ELR (cell line): ENCODE measurements around the gene GAD1.

Source experiments
- DNase-seq: peaks from one replicate; pipeline ENCODE4 v3.0.0-alpha.2; 2015; ENCODE audit warnings: low read depth

GAD1 gene

DNA sequence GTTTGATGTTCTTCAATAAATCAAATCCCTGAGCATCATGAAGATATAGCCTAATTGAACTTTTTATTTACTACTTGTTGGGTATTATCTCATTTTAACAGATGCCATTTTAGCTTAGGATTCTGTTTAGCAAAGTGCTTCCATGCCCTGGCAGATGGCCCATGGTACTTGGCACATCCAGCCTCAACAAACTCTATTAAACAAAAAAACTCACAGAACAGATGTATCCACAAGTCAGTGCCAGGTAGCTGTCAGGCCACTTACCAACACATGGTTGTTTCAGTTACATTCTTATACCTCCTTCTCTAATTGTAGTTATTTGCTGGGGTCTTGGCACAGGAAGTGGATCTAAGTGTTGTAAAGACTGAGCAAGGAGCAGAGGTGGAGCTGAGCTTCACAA, 29.6 kb downstream of the GAD1 start:
- DNase-seq = no peak

DNA sequence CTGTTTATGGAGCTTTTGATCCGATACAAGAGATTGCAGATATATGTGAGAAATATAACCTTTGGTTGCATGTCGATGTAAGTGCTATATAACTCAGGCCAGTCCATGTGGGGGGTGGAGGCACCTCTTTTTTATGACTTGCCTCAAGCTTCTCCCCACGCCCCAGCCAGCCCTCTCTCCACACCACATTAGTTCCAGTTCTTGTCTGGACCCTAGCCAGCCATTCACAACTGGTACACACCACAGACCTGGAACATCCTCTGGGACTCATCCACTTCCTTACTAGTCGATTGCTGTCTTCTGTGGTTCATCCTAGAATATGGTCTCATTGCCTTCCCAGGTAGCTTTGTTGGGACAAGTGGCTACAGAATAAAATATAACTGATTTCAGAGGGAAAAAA, 31.0 kb downstream of the GAD1 start:
- DNase-seq = no peak

DNA sequence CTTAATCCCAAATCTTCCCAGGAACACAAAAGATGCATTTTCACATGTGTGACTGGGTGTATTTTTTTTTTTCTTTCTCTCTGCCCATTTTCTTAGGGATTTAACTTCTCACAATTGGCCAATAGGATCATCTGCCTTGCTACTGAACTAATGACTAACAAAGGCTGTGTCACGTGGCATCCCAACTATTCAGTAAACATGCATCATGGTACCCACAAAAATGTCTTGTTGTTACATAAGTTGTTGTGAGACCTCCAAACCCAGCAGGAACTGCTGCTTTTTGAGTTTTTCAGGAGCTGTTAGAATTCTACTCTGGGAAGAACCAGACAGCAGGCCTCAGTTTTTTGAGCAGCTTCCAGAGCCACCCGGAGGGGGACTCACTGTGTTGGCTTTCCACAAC, 31.9 kb downstream of the GAD1 start:
- DNase-seq = peak; percentile 79

DNA sequence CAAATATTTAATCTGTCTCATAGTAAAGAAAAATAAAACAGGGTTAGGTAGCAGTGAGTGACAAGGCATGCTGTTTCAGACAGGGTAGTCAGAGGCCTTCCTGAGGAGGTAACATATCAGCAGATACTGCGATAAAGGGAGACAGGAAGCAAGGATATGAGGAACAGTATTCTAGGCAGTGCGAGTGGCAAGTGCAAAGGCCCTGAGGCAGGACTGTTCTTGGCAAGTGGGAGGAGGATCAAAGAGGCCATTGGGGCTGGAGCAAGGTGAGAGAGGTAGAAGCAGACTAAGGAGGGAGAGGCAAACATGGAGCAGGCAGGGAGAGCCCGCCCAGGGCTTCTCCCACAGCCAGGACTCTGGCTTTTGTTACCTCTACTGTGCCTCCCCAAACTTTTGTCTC, 33.6 kb downstream of the GAD1 start:
- DNase-seq = no peak

DNA sequence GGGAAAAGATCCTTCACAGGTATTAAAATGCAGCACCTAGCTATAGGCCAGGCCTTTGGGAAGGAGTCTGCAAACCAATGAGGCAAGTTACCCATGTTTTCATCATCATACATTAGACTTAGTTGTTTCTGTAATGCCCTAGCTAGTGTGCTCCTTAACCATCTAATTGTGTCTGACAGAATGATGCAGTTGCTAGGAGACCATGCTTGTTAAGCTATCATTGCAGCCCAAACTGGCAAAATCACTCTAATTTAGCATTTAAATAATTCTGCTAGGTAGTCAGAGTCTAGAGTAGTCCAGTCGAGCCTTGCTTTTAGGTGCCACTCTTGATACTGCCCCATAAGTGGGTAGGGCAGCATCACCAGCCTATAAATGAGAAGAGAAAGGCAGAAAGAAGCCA, 34.9 kb downstream of the GAD1 start:
- no peak for DNase-seq

DNA sequence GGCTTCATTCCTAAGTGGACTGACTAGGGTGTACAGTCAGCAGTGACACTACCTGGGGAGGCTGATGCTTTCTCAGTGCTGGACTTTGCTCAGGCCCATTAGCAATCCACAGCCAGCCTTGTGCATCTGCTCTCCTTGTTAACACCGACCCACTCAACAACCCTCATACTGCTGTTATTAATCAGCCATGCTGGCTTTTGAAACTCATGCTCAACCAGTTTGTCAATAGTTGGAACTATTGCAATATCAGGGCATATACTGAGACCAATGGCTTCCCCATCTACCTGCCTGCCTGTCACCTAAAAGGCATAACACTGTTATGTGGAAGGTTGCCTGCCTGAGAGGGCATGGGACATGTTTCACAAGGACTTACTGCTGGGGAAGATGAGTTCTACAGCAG, 39.4 kb downstream of the GAD1 start:
- no peak for DNase-seq

DNA sequence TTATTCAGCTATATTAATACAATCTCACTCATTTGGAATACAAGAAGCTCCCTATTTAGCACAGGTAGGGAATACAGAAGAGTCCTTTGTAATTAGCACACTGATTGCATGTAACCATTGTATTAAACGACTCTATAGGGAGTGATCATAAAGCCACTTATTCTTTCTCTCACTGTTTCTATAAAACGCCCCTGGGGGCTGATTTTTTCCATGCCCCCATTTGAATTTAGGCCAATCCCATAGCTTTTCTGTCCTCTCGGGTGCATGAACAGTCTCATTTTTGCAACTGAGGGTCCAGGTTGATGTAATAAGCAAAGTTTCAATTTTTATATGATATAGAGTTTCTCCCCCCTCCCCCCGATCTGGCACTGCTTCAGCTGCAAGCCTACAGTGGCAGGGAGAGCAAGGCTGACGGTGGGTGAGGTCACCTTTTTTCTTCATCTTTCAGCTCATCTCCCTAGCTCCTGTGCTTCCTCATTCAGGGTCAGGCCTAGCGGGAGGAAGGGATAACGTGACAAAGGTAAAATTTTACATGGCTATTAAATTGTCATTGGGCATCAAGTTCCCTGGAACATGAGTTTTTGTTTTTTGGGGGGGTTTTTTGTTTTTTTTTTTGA, 45.7 kb downstream of the GAD1 start:
- no peak for DNase-seq

DNA sequence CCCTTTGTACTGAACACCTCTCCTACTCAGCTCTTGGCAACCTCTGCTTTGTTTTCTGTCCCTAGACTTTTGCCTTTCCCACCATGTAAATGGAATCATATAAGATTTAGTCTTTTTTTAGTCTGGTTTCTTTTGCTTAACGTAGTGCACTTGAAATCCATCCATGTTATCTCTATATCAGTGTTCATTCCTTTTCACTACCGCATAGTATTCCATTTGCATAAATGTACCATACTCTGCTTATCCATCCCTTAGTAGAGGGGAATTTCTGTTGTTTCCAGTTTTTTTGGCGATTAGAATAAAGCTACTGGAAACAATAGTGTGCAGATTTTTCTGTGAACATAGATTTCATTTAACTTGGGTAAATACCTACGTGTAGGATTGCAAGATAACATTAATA, 46.4 kb downstream of the GAD1 start:
- no peak for DNase-seq

DNA sequence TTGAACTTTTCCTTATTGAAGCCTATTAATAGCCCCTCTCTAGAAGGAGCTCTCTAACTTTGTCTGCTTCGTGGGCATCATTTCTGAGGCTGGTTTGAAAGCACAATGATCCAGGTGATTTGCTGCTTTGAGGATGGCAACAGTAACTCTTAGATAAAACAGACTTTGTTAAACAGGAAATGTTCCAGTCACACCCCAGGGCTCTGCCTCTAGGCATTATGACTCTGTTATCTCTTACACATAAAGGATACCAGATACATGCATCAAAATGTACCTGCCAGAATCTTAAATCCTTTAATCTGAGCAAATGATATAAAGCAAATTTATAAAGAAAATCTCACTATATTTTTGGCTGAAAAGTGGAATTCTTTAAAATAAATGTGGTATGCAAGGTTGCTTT, 52.3 kb downstream of the GAD1 start:
- peak; percentile 18 for DNase-seq

DNA sequence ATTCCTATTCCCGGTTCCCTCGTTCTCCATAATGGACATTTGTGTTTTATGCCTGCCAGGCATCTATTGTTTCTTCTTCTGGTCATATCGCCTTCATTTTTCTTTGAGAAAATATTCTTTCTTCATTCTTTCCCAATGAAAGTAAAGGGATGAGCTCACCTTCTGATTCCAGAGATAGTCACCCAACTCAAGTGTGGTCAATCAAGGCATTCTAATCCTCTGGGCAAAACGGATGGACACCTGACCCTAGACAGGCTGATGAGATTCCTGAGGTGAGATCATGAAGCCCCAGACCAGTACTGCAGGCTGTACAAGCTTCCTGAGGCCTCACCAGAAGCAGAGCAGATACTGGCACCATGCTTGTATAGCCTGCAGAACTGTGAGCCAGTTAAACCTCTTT, 52.8 kb downstream of the GAD1 start:
- DNase-seq = no peak

DNA sequence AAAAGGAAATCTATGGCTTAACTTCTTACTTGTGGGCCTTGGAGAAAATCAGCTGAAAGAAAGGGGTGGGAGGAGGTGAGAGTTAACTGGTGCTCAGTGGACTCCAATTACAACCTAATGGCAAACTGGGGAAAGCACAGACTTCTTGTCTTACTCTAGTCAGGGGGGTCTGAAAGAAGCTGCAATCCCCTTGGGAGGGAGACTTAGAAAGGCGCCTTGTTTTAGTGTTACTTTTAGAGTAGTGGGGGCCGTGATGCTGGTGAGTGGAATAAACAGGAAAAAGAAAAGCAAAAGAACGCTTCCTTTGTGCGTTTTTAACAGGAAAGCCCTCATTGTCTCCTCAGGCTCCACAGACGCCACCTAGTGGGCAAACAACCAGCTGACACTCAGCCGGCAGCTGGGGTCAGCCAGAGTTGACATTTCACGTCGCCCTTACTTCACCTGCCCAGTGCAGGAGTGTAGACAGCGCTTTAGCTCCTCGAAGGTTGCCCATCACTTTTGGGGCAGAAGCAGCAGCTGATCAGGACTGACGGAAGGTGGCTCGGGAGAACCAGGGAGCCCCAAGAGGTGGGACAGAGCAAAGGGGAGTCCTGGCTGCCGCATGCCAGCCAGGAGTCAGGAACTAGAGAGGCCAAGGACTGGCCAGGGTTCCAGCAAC, 56.5 kb downstream of the GAD1 start:
- peak; percentile 79 for DNase-seq

DNA sequence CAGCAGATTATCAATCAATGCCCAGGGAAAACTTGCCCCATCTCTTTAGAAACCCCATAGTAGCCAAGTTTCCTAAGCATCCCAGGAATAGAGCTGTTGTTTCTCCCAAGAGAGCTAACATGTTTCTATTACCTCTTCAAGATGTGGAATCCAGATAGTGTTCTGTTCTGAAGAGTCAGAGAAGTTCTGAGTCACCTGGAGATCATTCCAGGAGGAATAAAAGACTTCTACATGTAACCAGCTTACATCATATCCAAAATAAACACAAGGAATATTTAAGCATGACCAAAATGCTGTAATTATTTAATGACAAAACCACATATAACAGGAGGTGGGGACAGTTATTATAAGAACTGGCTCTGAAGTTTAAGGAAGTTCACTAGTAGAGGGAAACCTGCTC, 61.4 kb downstream of the GAD1 start:
- peak; percentile 52 for DNase-seq

DNA sequence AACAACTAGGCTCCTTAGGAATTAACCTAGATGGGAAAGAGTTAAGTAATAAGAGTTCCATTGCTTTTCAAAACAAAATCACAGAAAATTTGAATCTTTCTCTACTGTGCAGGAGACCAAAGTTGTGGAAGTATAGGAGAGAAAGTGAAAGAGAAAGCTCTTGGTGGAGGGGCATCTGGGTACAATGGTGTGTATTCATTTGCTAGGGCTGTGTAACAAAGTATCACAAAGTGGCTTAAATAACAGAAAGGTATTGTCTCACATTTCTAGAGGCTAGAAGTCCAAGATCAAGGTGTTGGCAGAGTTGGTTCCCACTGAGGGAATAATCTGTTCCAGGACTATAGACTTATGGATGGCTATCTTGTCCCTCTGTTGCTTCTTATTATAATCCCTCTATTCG, 61.8 kb downstream of the GAD1 start:
- no peak for DNase-seq

DNA sequence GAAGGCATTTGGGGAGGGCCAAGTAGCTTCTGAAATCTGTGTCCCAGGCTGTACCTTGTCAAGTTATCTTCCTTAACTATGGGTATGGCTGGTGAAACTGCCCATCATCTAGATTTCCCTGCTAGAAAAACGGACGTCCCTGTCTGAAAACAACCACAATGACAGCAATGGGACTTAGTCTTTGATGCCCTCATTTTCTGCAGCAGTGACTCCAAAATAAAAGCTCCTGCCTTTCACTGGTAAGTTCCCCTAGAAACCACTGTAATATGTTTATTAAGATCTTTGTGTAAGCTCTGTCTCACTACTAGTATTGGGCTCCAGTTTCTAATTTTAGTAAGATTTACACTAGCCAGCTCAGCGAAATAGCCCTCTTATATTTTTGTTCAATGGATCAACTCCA, 65.2 kb downstream of the GAD1 start:
- no peak for DNase-seq

DNA sequence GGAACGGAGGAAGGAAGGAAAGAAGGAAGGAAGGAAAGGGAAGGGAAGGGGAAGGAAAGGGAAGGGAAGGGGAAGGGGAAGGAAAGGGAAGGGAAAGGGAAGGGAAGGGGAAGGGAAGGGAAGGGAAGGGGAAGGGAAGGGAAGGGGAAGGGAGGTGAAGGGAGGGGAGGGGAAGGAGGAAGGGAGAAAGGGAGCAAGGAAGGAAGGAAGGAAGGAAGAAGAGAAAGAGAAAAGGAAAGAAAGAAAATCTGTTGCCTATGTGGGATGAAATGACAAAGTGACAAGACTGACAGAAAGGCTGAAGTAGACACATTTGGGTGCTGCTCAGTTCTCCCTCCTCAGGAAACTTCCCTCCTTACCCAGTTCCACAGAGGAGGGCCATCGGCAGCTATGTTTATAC, 66.1 kb downstream of the GAD1 start:
- DNase-seq = no peak

DNA sequence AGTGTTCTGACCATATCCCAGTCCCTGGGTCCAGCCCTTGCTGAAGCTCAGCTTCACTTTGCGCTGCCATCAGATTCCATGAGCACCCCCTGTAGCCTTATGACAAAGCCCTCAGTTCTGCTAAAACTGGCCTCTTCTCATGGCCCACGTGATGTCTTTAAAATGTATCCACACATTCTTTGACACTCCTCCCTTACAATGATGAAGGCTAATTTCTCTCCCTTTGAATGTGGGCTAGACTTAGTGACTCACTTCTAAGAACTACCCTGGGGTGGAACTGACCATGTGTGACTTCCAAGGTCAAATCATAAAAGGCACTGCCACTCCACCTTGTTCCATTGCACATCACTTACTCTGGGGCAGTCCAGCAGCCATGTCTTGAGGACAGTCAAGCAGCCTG, 67.0 kb downstream of the GAD1 start:
- no peak for DNase-seq

DNA sequence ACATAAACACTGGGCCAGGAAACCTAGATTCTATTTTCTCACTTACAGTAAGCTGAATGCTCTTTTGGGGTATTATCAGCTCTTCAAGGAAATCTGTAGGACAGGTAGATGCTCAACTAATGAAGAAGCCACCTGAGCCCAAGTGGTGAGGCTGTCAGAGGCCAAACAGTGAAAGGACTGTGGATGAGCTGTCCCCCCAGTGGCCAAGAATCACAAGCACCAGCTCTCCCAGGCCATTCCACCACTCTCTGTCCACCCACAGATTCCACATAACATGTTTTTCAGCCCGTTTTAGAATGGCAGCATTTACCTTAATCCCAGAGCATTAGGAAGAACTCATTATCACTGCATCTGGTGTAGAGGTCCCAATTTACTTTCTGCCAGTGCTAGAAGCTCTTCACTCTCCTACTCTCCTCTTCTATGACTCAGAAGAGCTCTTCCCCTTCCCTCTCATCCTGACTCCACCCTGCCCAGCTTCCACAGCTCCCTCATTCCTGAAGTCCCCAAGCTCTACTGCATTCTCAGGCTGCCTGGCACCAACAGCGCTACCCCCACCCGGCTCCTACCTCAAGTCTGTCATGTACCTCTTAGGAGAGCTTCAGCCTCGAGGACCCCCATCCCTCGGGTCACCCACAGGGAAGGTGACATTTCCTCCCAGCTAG, 68.6 kb downstream of the GAD1 start:
- peak; percentile 53 for DNase-seq

DNA sequence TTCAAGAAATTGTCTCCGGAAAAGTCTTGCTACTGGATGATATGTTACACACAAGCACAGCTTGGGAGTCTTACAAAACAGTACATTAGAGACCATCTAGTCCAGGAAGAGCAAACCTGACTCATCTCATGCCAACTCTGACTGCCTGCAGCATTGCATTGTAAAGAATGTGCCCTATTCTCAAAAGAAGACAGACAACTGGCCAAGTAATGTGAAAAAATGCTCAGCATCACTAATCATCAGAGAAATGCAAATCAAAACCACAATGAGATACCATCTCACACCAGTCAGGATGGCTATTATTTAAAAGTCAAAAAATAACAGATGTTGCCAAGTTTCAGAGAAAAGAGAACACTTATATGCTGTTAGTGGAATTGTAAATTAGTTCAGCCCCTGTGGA, 69.7 kb downstream of the GAD1 start:
- peak; percentile 82 for DNase-seq

DNA sequence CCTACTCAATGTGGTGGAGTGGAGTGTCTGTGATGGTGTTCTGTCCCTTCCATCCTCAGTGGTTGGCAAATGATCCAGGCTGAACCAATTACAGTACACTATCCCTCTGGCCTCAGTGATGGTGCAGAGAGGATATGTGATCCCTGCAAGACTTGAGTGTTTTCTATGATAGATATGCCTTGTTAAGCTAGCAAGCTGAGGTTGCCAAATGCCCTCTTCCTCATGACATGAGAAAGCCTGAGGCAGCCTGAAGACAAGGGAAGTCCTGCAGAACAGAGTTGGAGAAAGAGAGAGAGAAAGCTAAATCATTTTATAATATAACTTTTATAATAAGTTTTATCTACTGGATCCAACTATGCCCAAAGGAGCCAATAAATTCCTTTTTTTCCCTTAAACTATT, 70.8 kb downstream of the GAD1 start:
- peak; percentile 23 for DNase-seq

DNA sequence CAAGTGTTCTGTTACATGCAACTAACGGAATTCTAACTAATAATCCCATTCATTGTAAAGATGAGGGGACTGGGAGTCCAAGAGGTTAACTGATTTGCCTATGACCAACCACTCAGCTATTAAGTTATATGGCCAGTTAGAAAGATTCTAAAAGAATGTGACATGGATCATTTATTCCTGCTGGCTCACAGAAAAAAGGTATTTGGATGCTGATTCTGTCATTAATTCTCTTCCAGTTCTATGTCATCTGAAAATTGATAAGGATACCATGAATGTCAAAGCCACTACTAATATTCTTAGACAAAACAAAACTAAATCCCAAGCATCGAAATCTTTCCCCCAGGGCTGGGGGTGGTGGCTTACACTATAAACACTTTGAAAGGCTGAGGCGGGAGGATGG, 71.2 kb downstream of the GAD1 start:
- peak; percentile 34 for DNase-seq

DNA sequence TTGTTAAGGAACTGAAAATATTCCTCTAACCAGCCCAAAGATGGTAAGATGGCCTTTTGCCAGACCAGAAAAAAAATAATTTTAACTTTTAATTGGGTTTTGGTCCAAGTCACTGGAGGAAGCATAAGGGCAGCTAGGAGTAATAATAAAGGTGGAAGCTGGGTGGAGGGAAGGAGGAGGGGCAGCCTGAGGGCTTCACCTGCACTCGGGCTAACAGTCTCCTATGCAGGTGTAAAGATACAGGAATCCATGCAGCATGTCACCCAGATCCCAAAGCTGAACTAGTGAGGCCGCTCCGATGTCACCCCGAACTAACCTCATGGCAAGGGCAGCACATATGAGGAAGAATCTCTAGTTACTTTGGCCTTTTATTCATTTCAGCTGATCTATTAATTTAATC, 75.2 kb downstream of the GAD1 start:
- DNase-seq = no peak

DNA sequence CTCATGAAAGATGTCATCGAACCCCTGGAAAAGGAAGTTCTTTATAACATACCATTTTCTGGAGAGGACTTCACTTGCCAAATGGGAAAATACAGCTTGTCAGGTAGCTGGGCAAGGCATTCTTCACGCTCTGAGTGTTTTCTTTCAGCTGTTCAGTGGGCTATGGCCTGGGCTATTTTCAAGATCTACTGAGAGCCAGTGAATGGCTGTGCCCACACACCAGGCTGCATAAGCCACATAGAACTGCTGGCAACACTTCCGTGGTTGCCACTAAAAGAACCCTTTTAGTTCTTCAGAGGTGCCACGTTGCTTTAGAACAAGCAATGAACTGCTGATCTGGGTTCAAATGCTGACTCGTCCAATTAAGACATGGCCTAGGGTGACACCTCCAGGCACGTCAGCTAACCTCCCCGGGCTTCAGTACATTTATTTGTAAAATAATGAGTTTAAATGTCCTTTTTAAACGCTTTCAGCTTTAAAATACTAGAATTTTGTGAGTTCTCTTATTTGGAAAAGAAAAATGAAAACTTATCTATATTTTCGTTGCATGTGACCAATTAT, 75.8 kb downstream of the GAD1 start:
- no peak for DNase-seq

DNA sequence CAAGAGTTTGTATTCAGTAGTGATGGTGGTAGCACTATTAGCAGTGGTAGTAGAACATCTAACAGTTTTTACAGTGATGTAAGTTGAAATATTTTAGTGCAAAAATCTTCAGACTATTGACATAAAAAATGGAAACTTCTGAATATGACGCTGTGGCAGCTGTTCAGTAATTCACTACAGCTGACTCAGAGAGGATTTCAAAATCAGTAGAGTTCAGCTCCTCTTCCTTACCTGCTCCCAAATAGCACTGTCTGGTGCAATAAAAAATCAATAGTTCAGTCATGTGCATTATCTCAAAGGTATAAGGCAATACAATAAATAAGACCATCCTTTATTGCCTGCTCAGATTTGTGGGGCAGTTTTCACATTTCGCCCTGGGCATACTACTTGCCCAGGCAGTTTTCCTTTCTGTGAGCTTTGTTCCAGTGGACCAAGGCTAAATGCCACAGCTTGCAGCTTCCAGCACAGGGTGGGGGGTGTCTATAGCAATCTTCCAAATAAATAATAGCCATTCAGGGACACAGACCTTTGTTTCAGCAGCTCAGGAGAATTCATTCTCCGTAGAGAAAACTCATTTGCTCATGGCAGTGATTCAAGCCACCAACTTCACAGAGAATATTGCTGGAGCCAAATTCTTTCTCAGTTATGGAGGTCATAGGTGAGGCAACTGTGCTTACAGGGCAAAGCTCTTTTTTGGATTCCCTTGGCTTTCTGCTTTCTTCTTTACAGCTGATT, 78.5 kb downstream of the GAD1 start:
- peak; percentile 13 for DNase-seq
